Psoas muscle (tissue), 8 donors: ENCODE results near the gene RB1. TPM values are rescaled to one million over a fixed set of nuclear protein-coding genes. Genes with fewer than 3 reads are reported as not detected.
"Not testable (repeated sequence)": the region's sequence is repeated elsewhere in the genome, so short reads cannot be mapped to it uniquely, and the experiment has no call there.

ENCODE experiments used
- ATAC-seq, 4 donors: fragments of 200-7000 bp; cut with Tn5 transposase; one replicate each; pipeline ENCODE4 v1.9.1; 2020; ENCODE audit warnings: moderate library complexity in 3 of 4, mild to moderate bottlenecking in 2 of 4
- DNase-seq, 2 donors: peaks; one replicate each; pipeline ENCODE4 v3.0.0-alpha.2; 2020
- H3K27ac ChIP-seq: fragments of 200-600 bp; one replicate; pipeline ENCODE4 v1.8.0; 2022
- H3K27me3 ChIP-seq, 3 donors: fragments of 200-600 bp in 1 of 3; one replicate each; pipeline versions ENCODE4 v1.6.1 to v1.8.0; 2013 to 2022; ENCODE audit warnings: low read length in 2 of 3, mild to moderate bottlenecking in 2 of 3, moderate library complexity in 1 of 3; ENCODE audit not compliant: insufficient read depth in 3 of 3
- H3K36me3 ChIP-seq, 2 donors: fragments of 200-600 bp in 1 of 2; one replicate each; pipeline versions ENCODE4 v1.6.1 to v1.8.0; 2013 to 2022; ENCODE audit warnings: low read depth in 1 of 2, mild to moderate bottlenecking in 1 of 2, moderate library complexity in 1 of 2; ENCODE audit not compliant: insufficient read depth in 1 of 2
- H3K4me1 ChIP-seq: fragments of 200-600 bp; one replicate; pipeline ENCODE4 v1.8.0; 2022
- H3K4me3 ChIP-seq: fragments of 200-600 bp; one replicate; pipeline ENCODE4 v1.8.0; 2022; ENCODE audit warnings: mild to moderate bottlenecking
- H3K9me3 ChIP-seq: fragments of 200-600 bp; one replicate; pipeline ENCODE4 v1.8.0; 2022
- CTCF ChIP-seq: fragments of 200-600 bp; IDR thresholded peaks from one replicate; pipeline ENCODE4 v1.8.0; 2022; ENCODE audit warnings: antibody characterized with exemption
- WGBS, 3 donors: extraction: QIAGEN DNeasy Blood & Tissue Kit; methylation state at CpG; one replicate each; pipeline versions ENCODE4 v1.1.6 to v1.1.7; 2013; 5-methylcytosine and 5-hydroxymethylcytosine counted together
- intact Hi-C, 2 donors: fragments of 100-400 bp; cut with DNase I; formaldehyde crosslinking; loops; one replicate each; pipeline versions ENCODE4 v1.11.0 to v1.14.2; 2022
- polyA plus RNA-seq, 3 donors: library from polyadenylated mRNA; stranded (reverse); fragments of 200-250 nt; gene quantifications; one replicate each; pipeline ENCODE4 v1.2.3, GENCODE V29; 2013
- total RNA-seq, 4 donors: library from RNA; stranded (reverse); fragmentation: NEBNext Ultra II Directional in 2 of 4; extraction: Animal tissue kit (Norgen Biotek cat#: 25700) in 2 of 4; gene quantifications; one replicate each; pipeline versions ENCODE4 v1.2.1 to v1.2.4, GENCODE V29; 2021 to 2023
- donor health status: healthy with polysubstance abuse.
- donor health status: DM: no; HTN: no; CAD: no; lungs with moderate emphysema.
- donor health status: Bipolar disorder and iron deficiency.
- donor health status: healthy.
- donor health status: DM: yes; HTN: yes; CAD: no.
- donor health status: DM: no; HTN: no; CAD: no.
- donor health status: DM: no; HTN: no; CAD: no.
- donor health status: DM: yes; HTN: yes; CAD: no.

Gene RB1
- total and polyA plus RNA-seq, 7 donors = 16.6 to 35.6 (median 28.0) TPM

GRCh38 chr13:48344264-48344663 is 40.7 kb downstream of the RB1 start:
- no peak for TF ChIP-seq CTCF
- Histone ChIP-seq H3K4me1 (no peaks in the 10 kb centered on the region), H3K36me3 (peaks cover 5 to 20% of the 10 kb centered on the region in 2 donors), H3K27me3 (no peaks in the 10 kb centered on the region), H3K27ac (no peak overlapping the region), H3K4me3 (no peak overlapping the region), H3K9me3 (no peaks in the 10 kb centered on the region)
- intact Hi-C loops = no loop called here
- 80 to 95% (median 87%) methylated on average over 2 of the region's 2 CpGs for WGBS, 3 donors
- ATAC-seq (no peak), DNase-seq (no peak)

- Histone ChIP-seq H3K4me3 (no peak overlapping the region), H3K9me3 (no peaks in the 10 kb centered on the region), H3K4me1 (no peaks in the 10 kb centered on the region), H3K27ac (no peak overlapping the region), H3K36me3 (peaks cover 5 to 40% of the 10 kb centered on the region in 2 donors), H3K27me3 (no peaks in the 10 kb centered on the region)
- intact Hi-C loops = no loop called here
- ATAC-seq = no peak
- WGBS, 3 donors = 95 to 100% (median 96%) methylated on average over 1 of the region's 1 CpG
- no peak for DNase-seq
- TF ChIP-seq CTCF = no peak
Observed at GRCh38 chr13:48346583-48346982, 43.0 kb downstream of the RB1 start.

- H3K27me3 ChIP-seq = no peaks in the 10 kb centered on the region
- H3K27ac ChIP-seq = no peak overlapping the region
- no peak overlapping the region for H3K4me3 ChIP-seq
- H3K4me1 ChIP-seq = no peaks in the 10 kb centered on the region
- no peak for ATAC-seq
- H3K36me3 ChIP-seq = peaks cover 5 to 43% of the 10 kb centered on the region in 2 donors
- WGBS, 3 donors = 96 to 98% (median 96%) methylated on average over 2 of the region's 2 CpGs
- TF ChIP-seq CTCF = no peak
- peaks cover 13% of the 10 kb centered on the region for H3K9me3 ChIP-seq
- DNase-seq = no peak
- intact Hi-C loops = no loop called here
Observed at GRCh38 chr13:48349525-48349924, 46.0 kb downstream of the RB1 start.

- TF ChIP-seq CTCF = no peak
- ATAC-seq (no peak), DNase-seq (no peak)
- Histone ChIP-seq H3K4me3 (no peak overlapping the region), H3K9me3 (peaks cover 13% of the 10 kb centered on the region), H3K27ac (no peak overlapping the region), H3K4me1 (no peaks in the 10 kb centered on the region), H3K36me3 (peaks cover 0 to 41% of the 10 kb centered on the region in 2 donors), H3K27me3 (no peaks in the 10 kb centered on the region)
- intact Hi-C loops = no loop called here
- 98 to 99% (median 99%) methylated on average over 2 of the region's 2 CpGs for WGBS, 3 donors
Observed at GRCh38 chr13:48353590-48353989, 50.0 kb downstream of the RB1 start.

- H3K4me1 ChIP-seq, intact Hi-C loops, H3K27ac ChIP-seq, ATAC-seq, DNase-seq, H3K4me3 ChIP-seq, H3K27me3 ChIP-seq: not testable (repeated sequence)
- Histone ChIP-seq H3K9me3 (peaks cover 13% of the 10 kb centered on the region), H3K36me3 (peaks cover 0 to 23% of the 10 kb centered on the region in 2 donors)
- WGBS, 3 donors = 97 to 100% (median 100%) methylated on average over 2 of the region's 2 CpGs
Observed at GRCh38 chr13:48355524-48355923, 52.0 kb downstream of the RB1 start.
